ENCODE measurements around the gene SNX1.

Gene SNX1

GRCh38 chr15:64164436-64164835, 68.7 kb downstream of the SNX1 start:
- DNase-seq: no peak

- DNase-seq: no peak
These were observed 70.5 kb downstream of the SNX1 start for GRCh38 chr15:64166102-64166890.

DNA sequence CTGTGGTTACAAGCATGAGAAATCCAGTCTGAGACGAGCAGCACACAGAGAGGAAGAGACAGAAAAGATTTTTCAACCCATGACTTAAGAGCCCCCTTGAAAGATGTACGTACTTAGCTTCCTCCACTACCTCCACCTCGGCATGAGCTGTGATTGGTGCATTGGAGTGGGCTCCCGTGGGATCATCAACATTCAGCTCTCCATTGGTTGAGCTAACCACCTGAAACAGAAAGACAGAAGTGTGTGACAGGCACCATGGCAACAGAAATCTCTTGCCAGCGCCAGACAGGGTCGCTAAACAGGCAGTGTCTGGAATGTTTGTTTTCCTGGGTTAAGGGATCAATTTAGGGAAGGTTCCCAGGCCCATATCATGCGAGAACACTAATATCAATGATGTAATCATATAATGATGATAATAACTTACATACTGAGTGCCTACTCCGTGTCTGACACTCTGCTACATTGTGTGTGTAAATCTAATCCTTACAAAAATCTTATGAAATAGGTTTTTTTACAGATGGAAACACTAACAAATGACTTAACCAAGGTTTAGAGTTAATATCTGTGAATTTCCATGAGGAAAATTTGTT, 84.5 kb downstream of the SNX1 start:
- DNase-seq: no peak

- DNase-seq: no peak
These were observed 87.1 kb downstream of the SNX1 start for GRCh38 chr15:64182859-64183370.

GRCh38 chr15:64185146-64185911, 89.5 kb downstream of the SNX1 start:
- no peak for DNase-seq

GRCh38 chr15:64187396-64188191, 91.8 kb downstream of the SNX1 start:
- DNase-seq: no peak
